DOHH2 (cell line): ENCODE results near the gene WTIP.

Experiments
- H3F3A ChIP-seq: fragments of 200-600 bp; sonication (generic), shearing (Covaris generic); 2 replicates; pipeline ENCODE4 v1.6.0; 2016; ENCODE audit warnings: antibody characterized with exemption, mild to moderate bottlenecking; ENCODE audit not compliant: control insufficient read depth, insufficient read depth
- H3K27ac ChIP-seq: fragments of 200-600 bp; sonication (generic); 2 replicates; pipeline ENCODE4 v1.5.1; 2014; ENCODE audit warnings: low read depth, mild to moderate bottlenecking, low read length, moderate library complexity
- H3K27me3 ChIP-seq: fragments of 200-600 bp; sonication (generic); 2 replicates; pipeline ENCODE4 v1.6.1; 2014; ENCODE audit warnings: mild to moderate bottlenecking, low read length, mixed read lengths; ENCODE audit not compliant: control insufficient read depth
- H3K36me3 ChIP-seq: fragments of 200-600 bp; sonication (generic); 2 replicates; pipeline ENCODE4 v1.6.1; 2014; ENCODE audit warnings: mild to moderate bottlenecking, low read length, moderate library complexity, mixed read lengths; ENCODE audit not compliant: control insufficient read depth
- H3K4me1 ChIP-seq: fragments of 200-600 bp; sonication (generic); 2 replicates; pipeline ENCODE4 v1.6.1; 2014; ENCODE audit warnings: mild to moderate bottlenecking, low read length, mixed read lengths; ENCODE audit not compliant: control insufficient read depth
- H3K4me2 ChIP-seq: fragments of 200-600 bp; sonication (generic); 2 replicates; pipeline ENCODE4 v1.6.0; 2014; ENCODE audit warnings: mild to moderate bottlenecking, low read length, moderate library complexity
- H3K4me3 ChIP-seq: fragments of 200-600 bp; sonication (generic); 2 replicates; pipeline ENCODE4 v1.5.1; 2014; ENCODE audit warnings: mild to moderate bottlenecking, low read length, mixed read lengths
- H3K79me2 ChIP-seq: fragments of 200-600 bp; sonication (generic); 2 replicates; pipeline ENCODE4 v1.6.1; 2014; ENCODE audit warnings: mild to moderate bottlenecking, low read length, mixed read lengths; ENCODE audit not compliant: control insufficient read depth
- H3K9me2 ChIP-seq: fragments of 200-600 bp; sonication (generic); replicated peaks from 2 replicates; pipeline ENCODE4 v1.6.1; 2014; ENCODE audit warnings: mild to moderate bottlenecking, low read length, mixed read lengths; ENCODE audit not compliant: control insufficient read depth
- H3K9me3 ChIP-seq: fragments of 200-600 bp; sonication (generic); 2 replicates; pipeline ENCODE4 v1.6.1; 2014; ENCODE audit warnings: antibody characterized with exemption, low read length, mixed read lengths; ENCODE audit not compliant: control insufficient read depth, insufficient read depth
- H4K20me1 ChIP-seq: fragments of 200-600 bp; sonication (generic); 2 replicates; pipeline ENCODE4 v1.6.0; 2014; ENCODE audit warnings: low read depth, mild to moderate bottlenecking, antibody characterized with exemption, low read length, moderate library complexity; ENCODE audit not compliant: control insufficient read depth, insufficient read depth
- EZH2phosphoT487 ChIP-seq: fragments of 200-600 bp; sonication (generic); IDR thresholded peaks from 2 replicates; pipeline ENCODE4 v1.6.1; 2017; ENCODE audit warnings: borderline replicate concordance, mild to moderate bottlenecking, antibody characterized with exemption, low read length, moderate library complexity, mixed read lengths
- TF ChIP-seq, protein P1 (sequence below): fragments of 200-600 bp; sonication (generic); IDR thresholded peaks from one replicate; pipeline ENCODE4 v1.5.1; 2014; ENCODE audit warnings: antibody characterized with exemption, mild to moderate bottlenecking, low read depth, low read length; ENCODE audit not compliant: poor library complexity, severe bottlenecking

Gene WTIP

GRCh38 chr19:34555447-34555846 is 73.9 kb downstream of the WTIP start:
- peaks cover 6% of the 10 kb centered on the region; the same call in 1 of the 2 replicates for H3K27me3 ChIP-seq
- no peaks in the 10 kb centered on the region for H3K4me1 ChIP-seq
- H3K79me2 ChIP-seq: no peaks in the 10 kb centered on the region
- TF ChIP-seq EZH2phosphoT487: no peak
- TF ChIP-seq, protein P1, sequence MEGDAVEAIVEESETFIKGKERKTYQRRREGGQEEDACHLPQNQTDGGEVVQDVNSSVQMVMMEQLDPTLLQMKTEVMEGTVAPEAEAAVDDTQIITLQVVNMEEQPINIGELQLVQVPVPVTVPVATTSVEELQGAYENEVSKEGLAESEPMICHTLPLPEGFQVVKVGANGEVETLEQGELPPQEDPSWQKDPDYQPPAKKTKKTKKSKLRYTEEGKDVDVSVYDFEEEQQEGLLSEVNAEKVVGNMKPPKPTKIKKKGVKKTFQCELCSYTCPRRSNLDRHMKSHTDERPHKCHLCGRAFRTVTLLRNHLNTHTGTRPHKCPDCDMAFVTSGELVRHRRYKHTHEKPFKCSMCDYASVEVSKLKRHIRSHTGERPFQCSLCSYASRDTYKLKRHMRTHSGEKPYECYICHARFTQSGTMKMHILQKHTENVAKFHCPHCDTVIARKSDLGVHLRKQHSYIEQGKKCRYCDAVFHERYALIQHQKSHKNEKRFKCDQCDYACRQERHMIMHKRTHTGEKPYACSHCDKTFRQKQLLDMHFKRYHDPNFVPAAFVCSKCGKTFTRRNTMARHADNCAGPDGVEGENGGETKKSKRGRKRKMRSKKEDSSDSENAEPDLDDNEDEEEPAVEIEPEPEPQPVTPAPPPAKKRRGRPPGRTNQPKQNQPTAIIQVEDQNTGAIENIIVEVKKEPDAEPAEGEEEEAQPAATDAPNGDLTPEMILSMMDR: peak; percentile 26
- no peaks in the 10 kb centered on the region for H3F3A ChIP-seq
- H3K4me2 ChIP-seq: no peak overlapping the region
- H3K9me3 ChIP-seq: no peaks in the 10 kb centered on the region
- H3K9me2 ChIP-seq: no peaks in the 10 kb centered on the region
- H3K4me3 ChIP-seq: no peak overlapping the region
- H3K27ac ChIP-seq: no peak overlapping the region
- no peaks in the 10 kb centered on the region for H3K36me3 ChIP-seq
- no peaks in the 10 kb centered on the region for H4K20me1 ChIP-seq

DNA sequence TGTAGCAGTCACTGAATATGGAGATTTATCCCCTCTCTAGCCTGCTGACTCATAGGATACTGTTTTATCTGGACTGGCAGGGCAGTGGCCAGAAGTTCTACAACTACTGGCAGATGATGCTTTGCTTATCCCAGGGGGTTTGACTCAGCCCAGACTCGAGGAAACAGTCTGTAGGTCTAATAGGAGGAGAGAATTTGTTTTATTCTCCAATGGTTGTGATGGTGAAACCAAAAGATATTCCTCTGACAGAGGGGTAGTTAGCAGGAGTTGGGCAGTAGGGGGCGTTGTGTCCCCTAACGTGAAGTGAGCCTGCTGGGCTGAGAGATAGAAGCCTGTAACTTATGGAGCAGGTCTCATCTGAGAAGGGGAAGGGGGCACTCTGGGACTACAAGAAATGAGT is 74.9 kb downstream of the WTIP start:
- H3K9me2 ChIP-seq: no peaks in the 10 kb centered on the region
- H3K36me3 ChIP-seq: no peaks in the 10 kb centered on the region
- no peaks in the 10 kb centered on the region for H3F3A ChIP-seq
- no peaks in the 10 kb centered on the region for H4K20me1 ChIP-seq
- H3K4me2 ChIP-seq: no peak overlapping the region
- no peaks in the 10 kb centered on the region for H3K9me3 ChIP-seq
- no peaks in the 10 kb centered on the region for H3K79me2 ChIP-seq
- no peak overlapping the region for H3K4me3 ChIP-seq
- H3K4me1 ChIP-seq: no peaks in the 10 kb centered on the region
- H3K27ac ChIP-seq: no peak overlapping the region
- peaks cover 5% of the 10 kb centered on the region; the same call in 1 of the 2 replicates for H3K27me3 ChIP-seq
- TF ChIP-seq, protein P1: peak; percentile 68
- no peak for TF ChIP-seq EZH2phosphoT487

DNA sequence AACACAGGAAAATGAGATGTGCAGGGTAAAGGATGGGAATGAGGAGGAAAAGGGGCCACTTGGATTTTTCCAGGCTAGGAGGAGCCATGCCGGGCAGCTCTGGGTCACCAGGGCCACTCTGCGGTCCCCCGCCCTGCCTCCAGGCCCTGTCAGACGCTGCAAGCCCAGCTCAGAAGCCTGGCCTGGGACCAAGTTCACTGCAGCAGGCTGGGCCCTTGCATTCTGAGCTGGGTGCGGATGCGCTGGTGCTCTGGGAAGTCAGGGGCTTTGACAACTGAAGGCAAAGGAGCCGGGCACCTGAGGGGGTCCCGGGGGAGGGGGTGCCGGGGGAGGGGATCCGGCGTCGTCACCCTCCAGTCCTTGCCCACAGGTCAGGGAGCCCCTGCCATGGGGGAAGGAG is 77.5 kb downstream of the WTIP start:
- H3K36me3 ChIP-seq: no peaks in the 10 kb centered on the region
- no peaks in the 10 kb centered on the region for H3K9me3 ChIP-seq
- H3F3A ChIP-seq: no peaks in the 10 kb centered on the region
- no peaks in the 10 kb centered on the region for H3K4me1 ChIP-seq
- no peaks in the 10 kb centered on the region for H4K20me1 ChIP-seq
- H3K27ac ChIP-seq: no peak overlapping the region
- no peaks in the 10 kb centered on the region for H3K79me2 ChIP-seq
- H3K9me2 ChIP-seq: no peaks in the 10 kb centered on the region
- TF ChIP-seq, protein P1: no peak
- no peak for TF ChIP-seq EZH2phosphoT487
- H3K4me2 ChIP-seq: no peak overlapping the region
- H3K4me3 ChIP-seq: no peak overlapping the region
- H3K27me3 ChIP-seq: peaks cover 5% of the 10 kb centered on the region; the same call in 1 of the 2 replicates
